HL-60 (cell line): ENCODE results near the gene OR52N5.

Source experiments
- DNase-seq, 2 experiments: peaks; one replicate each; pipeline ENCODE4 v3.0.0-alpha.2; 2010 to 2020; ENCODE audit warnings: low read depth in 1 of 2, low spot score in 1 of 2
- H3K27ac ChIP-seq: fragments of 250-450 bp; sonication (Bioruptor Pico); replicated peaks from 2 replicates; pipeline ENCODE4 v1.5.1; 2020; ENCODE audit warnings: mild to moderate bottlenecking, moderate library complexity
- H3K27me3 ChIP-seq: fragments of 250-450 bp; sonication (Bioruptor Pico); 2 replicates; pipeline ENCODE4 v1.5.1; 2021; ENCODE audit warnings: mild to moderate bottlenecking, moderate library complexity; ENCODE audit not compliant: insufficient read depth, poor library complexity, severe bottlenecking
- H3K4me3 ChIP-seq: replicated peaks from 2 replicates; pipeline ENCODE4 v1.5.1; 2011; ENCODE audit warnings: mild to moderate bottlenecking, control low read depth, low read length; ENCODE audit not compliant: insufficient read depth
- CTCF ChIP-seq: IDR thresholded peaks from one replicate; pipeline ENCODE4 v1.5.1; 2011; ENCODE audit warnings: low read length, control low read depth, inconsistent platforms; ENCODE audit not compliant: insufficient read depth
- GABPA ChIP-seq: IDR thresholded peaks from 2 replicates; pipeline ENCODE4 v1.6.1; 2012; ENCODE audit warnings: low read depth
- POLR2AphosphoS5 ChIP-seq: IDR thresholded peaks from 2 replicates; pipeline ENCODE4 v1.6.1; 2012; ENCODE audit warnings: low read depth
- REST ChIP-seq: IDR thresholded peaks from 2 replicates; pipeline ENCODE4 v1.6.1; 2012; ENCODE audit warnings: low read depth; ENCODE audit not compliant: insufficient replicate concordance
- SPI1 ChIP-seq: IDR thresholded peaks from 2 replicates; pipeline ENCODE4 v1.6.1; 2012; ENCODE audit warnings: low read depth, mild to moderate bottlenecking, borderline replicate concordance

The OR52N5 gene

GRCh38 chr11:5746614-5747013, 36.5 kb downstream of the OR52N5 start:
- no peak overlapping the region for H3K27ac ChIP-seq
- no peak for TF ChIP-seq GABPA
- no peak for TF ChIP-seq CTCF
- no peak for TF ChIP-seq REST
- TF ChIP-seq POLR2AphosphoS5 = no peak
- no peak for TF ChIP-seq SPI1
- H3K27me3 ChIP-seq = no peaks in the 10 kb centered on the region
- DNase-seq = no peak
- no peak overlapping the region for H3K4me3 ChIP-seq

- no peak overlapping the region for H3K4me3 ChIP-seq
- DNase-seq = no peak
- H3K27ac ChIP-seq = no peak overlapping the region
- no peaks in the 10 kb centered on the region for H3K27me3 ChIP-seq
- TF ChIP-seq REST = no peak
- no peak for TF ChIP-seq GABPA
- TF ChIP-seq POLR2AphosphoS5 = no peak
- TF ChIP-seq SPI1 = no peak
- no peak for TF ChIP-seq CTCF
These were observed 44.7 kb downstream of the OR52N5 start for GRCh38 chr11:5738431-5738830.

GRCh38 chr11:5737670-5738392, 45.3 kb downstream of the OR52N5 start:
- DNase-seq = no peak
- TF ChIP-seq GABPA = no peak
- no peak for TF ChIP-seq REST
- TF ChIP-seq POLR2AphosphoS5 = no peak
- no peak for TF ChIP-seq CTCF
- TF ChIP-seq SPI1 = no peak
- Histone ChIP-seq H3K4me3 (no peak overlapping the region), H3K27ac (no peak overlapping the region), H3K27me3 (no peaks in the 10 kb centered on the region)
